AG04449 (cell line): ENCODE data around the gene ELMO2.

ENCODE experiments used
- CTCF ChIA-PET: fragments of 350-600 bp; formaldehyde crosslinking; extraction: SDS; loops from one replicate; lab custom pipeline; 2021; ENCODE audit warnings: antibody characterized with exemption; lab: Yijun Ruan, JAX
- POLR2A ChIA-PET: fragments of 400-600, 350-600 bp; formaldehyde crosslinking; extraction: SDS; loops from one replicate; lab custom pipeline; 2020; ENCODE audit warnings: antibody characterized with exemption, inconsistent platforms; lab: Yijun Ruan, JAX
- DNase-seq: peaks from one replicate; pipeline ENCODE4 v3.0.0-alpha.2; 2010; ENCODE audit warnings: low read depth, low spot score
- H3K4me3 ChIP-seq: 2 replicates; pipeline ENCODE4 v1.5.1; 2011; ENCODE audit warnings: low read depth, mild to moderate bottlenecking, control low read depth, low read length
- TF ChIP-seq, protein P1 (sequence below): IDR thresholded peaks from one replicate; pipeline ENCODE4 v1.5.1; 2011; ENCODE audit warnings: mild to moderate bottlenecking, moderate library complexity, low read length, control low read depth, inconsistent platforms; ENCODE audit not compliant: insufficient read depth; ENCODE audit errors: missing control alignments

ELMO2 gene

DNA sequence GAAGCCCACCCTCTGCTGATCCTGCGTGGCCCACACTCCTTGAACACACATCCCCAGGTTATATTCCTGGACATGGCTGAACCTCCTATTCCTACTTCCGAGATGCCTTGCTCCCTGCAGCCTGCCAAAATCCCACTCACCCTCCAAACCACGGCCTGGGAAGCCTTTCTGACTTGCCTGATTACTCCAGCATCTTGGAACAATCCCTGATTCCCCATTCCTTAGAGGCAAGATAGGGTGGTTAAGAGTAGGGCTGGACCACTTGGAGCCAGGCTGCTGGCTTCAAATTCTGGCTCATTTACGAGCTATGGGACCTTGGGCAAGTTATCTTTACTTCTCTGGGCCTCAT is 52.2 kb downstream of the ELMO2 start:
- CTCF ChIA-PET = no interaction called here
- TF ChIP-seq, protein P1, sequence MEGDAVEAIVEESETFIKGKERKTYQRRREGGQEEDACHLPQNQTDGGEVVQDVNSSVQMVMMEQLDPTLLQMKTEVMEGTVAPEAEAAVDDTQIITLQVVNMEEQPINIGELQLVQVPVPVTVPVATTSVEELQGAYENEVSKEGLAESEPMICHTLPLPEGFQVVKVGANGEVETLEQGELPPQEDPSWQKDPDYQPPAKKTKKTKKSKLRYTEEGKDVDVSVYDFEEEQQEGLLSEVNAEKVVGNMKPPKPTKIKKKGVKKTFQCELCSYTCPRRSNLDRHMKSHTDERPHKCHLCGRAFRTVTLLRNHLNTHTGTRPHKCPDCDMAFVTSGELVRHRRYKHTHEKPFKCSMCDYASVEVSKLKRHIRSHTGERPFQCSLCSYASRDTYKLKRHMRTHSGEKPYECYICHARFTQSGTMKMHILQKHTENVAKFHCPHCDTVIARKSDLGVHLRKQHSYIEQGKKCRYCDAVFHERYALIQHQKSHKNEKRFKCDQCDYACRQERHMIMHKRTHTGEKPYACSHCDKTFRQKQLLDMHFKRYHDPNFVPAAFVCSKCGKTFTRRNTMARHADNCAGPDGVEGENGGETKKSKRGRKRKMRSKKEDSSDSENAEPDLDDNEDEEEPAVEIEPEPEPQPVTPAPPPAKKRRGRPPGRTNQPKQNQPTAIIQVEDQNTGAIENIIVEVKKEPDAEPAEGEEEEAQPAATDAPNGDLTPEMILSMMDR = no peak
- POLR2A ChIA-PET = no interaction called here
- no peak for DNase-seq
- H3K4me3 ChIP-seq = no peak overlapping the region

DNA sequence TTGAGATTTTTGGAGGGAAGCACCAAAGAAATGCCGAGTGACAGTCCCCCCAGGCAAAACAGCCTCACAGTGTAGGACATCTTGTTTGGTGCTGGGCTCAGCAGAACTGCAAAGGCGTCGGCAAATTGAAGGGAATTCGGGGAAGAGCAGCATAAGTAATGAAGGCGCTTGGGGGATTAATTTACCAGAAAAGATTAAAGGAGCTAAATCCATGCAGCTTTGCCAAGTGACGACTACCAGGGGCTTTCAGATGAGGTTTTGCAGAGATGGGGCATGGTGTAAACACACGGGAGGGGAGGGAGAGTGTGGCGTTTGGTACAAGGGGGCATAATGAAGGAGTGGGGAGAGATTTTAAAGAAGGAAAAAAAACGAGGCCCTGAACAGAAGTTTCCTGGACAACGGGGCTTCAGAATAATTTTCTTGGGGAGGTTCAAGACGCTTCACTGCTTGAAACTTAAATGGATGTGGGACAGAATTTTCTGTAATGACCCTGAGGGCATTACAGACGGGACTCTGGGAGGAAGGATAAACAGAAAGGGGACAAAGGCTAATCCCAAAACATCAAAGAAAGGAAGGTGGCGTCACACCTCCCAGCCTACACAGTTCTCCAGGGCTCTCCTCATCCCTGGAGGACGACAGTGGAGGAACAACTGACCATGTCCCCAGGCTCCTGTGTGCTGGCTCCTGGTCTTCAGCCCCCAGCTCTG is 52.8 kb downstream of the ELMO2 start:
- ChIA-PET POLR2A (interaction anchor here (1.5 kb wide), 1 partner anchor 10 kb away, joined by 7 read pairs; no protein-coding TSS in a partner anchor), CTCF (no interaction called here)
- TF ChIP-seq, protein P1 = no peak
- no peak overlapping the region for H3K4me3 ChIP-seq
- DNase-seq = no peak

DNA sequence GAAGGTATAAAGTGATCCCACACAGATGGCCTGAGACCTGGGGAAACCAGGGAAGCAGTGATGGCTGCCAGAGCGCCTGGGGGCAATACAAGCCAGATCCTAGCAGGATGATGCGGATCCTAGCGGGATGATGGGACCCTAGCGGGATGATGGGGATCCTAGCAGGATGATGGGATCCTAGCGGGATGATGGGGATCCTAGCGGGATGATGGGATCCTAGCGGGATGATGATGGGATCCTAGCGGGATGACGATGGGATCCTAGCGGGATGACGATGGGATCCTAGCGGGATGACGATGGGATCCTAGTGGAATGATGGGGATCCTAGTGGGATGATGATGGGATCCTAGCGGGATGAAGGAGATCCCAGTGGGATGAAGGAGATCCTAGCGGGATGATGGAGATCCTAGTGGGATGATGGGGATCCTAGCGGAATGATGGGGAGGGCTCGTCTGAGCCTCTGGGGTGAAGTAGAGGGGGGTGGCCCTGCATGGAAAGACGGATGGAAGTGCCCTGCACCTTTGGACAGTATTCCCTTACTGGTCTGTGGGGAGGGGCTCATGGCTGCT is 54.0 kb downstream of the ELMO2 start:
- TF ChIP-seq, protein P1 = no peak
- no peak for DNase-seq
- ChIA-PET POLR2A (interaction anchor here (1.5 kb wide), 1 partner anchor 12 kb away, joined by 7 read pairs; no protein-coding TSS in a partner anchor), CTCF (no interaction called here)
- no peak overlapping the region for H3K4me3 ChIP-seq

DNA sequence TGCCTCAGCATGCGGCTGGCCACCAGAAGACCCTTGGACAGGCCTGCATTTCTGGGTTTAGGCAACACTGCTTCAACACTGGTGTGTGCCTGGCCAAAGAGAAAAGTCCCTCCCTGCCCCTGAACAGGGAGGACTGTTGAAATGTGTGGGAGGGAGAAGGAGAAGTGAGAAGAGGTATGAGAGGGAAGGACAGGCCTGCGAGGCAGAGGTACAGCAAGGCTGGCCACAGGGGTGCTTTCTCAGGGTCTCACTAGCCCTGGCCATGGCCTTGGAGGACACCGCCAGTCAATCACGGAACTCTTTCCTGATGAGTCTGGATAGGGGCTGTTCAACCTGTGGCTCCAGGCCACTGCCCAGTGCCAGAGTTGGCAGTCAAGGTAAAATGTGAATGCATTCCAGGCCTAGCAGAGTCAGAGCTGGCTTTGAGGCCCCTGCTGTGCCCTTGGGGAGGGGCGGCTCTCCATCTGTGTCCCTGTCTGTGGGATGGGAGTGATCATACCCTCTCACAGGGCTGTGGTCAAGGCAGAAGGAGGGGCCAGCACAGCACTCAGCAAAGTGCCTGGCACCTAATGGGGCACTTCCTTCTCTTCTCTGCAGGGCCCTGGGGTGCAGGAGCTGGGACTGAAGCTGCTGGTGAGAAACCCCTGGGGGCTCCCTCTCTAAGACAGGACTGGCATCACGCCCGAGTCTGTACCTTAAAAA is 54.9 kb downstream of the ELMO2 start:
- CTCF ChIA-PET = interaction anchor here (4.1 to 5.3 kb wide), 2 partner anchors 10 to 220 kb away, joined by 57 to 67 read pairs; no protein-coding TSS in a partner anchor
- POLR2A ChIA-PET = no interaction called here
- TF ChIP-seq, protein P1 = no peak
- H3K4me3 ChIP-seq = no peak overlapping the region
- no peak for DNase-seq

DNA sequence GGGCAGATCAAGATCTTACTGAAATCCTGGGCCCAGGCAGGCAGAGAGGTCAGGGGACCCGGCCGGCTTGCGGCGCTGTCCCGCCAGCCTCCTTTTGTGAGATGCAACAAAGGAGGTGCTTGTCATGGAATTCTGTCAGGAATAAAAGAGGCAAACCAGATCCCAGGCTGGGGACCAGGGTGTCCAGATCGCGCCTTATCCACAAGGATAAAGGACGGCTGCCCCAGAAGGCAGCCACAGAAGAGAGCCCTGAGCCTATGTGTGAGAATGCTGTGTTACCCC is 55.5 kb downstream of the ELMO2 start:
- DNase-seq = no peak
- ChIA-PET CTCF (interaction anchor here (4.1 to 5.3 kb wide), 2 partner anchors 10 to 220 kb away, joined by 57 to 67 read pairs; no protein-coding TSS in a partner anchor), POLR2A (no interaction called here)
- TF ChIP-seq, protein P1 = no peak
- H3K4me3 ChIP-seq = no peak overlapping the region
